ENCODE results near the gene HLA-DQB2.
"Not testable (repeated sequence)": the region's sequence is repeated elsewhere in the genome, so short reads cannot be mapped to it uniquely, and the experiment has no call there.

The HLA-DQB2 gene

DNA sequence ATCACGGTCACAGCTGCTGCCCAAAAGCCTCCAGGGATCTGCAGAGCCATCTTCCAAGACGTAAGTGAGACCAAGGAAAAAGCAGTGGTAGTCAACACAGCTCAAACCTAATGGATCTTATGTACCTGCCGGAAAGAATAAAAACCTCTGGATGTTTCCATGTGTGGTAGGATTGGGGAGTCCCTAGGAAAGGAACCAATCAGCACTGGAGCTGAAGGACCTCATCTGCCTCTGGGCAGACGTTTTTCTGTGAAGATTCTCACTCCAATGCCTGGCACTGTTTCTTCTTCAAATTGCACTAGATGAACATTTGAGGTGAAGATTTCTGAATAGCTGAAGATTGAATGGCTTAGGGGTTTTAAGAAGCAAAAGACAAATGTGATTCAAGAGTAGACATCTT is at the start of gene HLA-DQB2:
Gene HLA-DQB2, minus strand, starts transcription at position 112 of the 400 bp plus-strand sequence. Its CDS starts 62 bp downstream, at position 50.
- DNase-seq (ENCODE audit: low read depth, low spot score), result no peak

DNA sequence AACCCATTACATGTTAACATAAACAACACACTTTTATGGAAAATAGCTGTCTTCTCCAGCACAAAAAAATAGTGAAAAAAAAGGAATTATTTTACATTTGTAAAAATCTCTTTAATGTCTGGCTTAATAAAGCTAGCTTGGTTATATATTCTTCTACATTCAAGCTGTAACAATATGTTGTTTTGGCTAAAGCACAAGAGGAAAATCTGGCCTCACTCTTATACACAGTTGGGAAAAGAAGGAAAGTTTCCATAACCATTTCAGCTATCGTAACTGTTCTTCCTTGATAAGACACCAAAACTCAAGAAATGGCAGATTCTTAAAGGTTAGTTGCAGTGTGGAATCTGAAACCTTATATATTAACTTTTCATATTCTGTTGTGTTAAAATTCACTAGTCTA is 45.8 kb upstream of the HLA-DQB2 start:
- no peak for DNase-seq (ENCODE audit: low read depth, low spot score)

DNA sequence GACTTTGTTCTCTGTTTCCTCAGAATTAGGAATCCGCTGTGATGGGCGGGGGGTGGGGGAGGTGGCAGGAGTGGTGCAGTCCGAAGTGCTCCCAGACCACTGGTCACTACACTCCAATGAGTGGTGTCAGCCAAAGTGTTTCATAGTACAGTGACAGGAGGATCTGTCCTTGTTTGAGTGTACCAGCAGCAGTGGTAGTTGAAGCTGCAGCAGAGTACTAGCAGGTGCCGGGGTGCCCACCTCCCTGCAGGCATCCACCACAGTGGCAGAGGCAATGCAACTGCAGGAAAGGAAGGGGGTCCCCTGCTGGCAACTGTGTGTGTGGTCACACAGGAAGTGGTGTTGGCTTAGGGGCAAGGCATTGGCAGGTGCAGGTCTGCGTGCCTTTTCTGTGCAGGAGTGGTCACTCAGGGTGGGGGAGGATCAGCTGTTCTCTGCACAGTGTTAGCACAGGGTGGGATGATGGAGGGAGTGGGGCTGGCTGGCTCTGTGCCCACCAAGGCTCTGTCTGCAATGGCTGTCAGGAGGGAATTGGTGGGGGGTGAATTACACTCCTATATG is 43.8 kb upstream of the HLA-DQB2 start:
- no peak for DNase-seq (ENCODE audit: low read depth, low spot score)

DNA sequence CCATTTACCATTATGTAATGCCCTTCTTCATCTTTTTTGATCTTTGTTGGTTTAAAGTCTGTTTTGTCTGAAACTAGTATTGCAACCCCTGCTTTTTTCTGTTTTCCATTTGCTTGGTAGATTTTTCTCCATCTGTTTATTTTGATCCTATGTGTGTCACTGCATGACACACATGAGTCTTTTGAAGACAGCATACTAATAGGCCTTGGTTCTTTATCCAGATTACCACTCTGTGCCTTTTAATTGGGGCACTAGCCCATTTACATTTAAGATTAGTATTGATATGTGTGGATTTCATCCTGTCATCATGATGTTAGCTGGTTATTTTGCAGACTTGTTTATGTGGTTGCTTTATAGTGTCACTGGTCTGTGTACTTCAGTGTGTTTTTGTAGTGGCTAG is 42.1 kb upstream of the HLA-DQB2 start:
- DNase-seq (ENCODE audit: low read depth, low spot score), result not testable (repeated sequence)

DNA sequence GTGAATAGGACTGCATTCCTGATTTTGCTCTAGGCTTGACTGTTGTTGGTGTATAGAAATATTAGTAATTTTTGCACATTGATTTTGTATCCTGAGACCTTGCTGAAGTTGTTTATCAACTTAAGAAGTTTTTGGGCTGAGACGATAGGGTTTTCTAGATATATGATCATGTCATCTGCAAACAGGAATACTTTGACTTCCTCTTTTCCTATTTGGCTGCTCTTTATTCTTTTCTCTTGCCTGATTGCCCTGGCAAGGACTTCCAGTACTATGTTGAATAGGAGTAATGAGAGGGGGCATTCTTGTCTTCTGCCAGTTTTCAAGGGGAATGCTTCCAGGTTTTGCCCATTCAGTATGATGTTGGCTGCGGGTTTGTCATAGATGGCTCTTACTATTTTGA is 40.1 kb upstream of the HLA-DQB2 start:
- DNase-seq (ENCODE audit: low read depth, low spot score), result no peak

DNA sequence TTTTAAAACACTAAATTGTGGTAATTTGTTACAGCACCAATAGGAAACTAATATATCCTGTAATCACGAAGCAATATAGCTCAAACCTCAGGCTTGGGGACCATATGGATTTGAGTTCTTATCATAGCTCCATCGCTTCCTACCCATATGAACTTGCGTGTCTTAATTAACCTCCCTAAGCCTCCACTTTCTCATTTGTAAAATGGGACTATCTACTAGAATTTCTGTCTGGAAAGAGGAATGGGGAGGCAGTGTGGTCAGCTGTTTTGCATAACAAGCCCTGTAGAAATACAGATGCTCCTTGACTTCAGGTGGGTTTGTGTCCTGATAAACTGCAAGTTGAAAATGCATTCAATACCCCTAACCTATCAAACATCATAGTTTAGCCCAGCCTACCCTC is 36.4 kb upstream of the HLA-DQB2 start:
- DNase-seq (ENCODE audit: low read depth, low spot score), result no peak

DNA sequence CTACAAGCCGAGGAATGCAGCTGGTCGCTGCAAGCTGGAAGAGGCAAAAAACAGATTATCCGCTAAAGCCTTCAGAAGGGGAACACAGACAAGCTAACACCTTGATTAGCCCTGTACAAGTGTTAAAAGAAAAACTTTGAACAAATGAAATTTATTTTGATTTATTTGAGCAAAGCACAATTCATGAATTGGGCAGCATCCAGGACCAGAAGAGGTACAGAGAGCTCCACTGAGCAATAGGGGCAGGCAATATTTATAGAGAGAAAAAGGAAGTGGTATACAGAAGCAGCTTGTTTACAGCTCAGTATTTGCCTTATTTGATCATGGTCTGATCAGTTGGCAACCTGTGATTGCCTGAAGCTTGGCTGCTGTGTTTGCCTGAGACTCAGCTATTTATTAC is 35.8 kb upstream of the HLA-DQB2 start:
- DNase-seq (ENCODE audit: low read depth, low spot score), result no peak

DNA sequence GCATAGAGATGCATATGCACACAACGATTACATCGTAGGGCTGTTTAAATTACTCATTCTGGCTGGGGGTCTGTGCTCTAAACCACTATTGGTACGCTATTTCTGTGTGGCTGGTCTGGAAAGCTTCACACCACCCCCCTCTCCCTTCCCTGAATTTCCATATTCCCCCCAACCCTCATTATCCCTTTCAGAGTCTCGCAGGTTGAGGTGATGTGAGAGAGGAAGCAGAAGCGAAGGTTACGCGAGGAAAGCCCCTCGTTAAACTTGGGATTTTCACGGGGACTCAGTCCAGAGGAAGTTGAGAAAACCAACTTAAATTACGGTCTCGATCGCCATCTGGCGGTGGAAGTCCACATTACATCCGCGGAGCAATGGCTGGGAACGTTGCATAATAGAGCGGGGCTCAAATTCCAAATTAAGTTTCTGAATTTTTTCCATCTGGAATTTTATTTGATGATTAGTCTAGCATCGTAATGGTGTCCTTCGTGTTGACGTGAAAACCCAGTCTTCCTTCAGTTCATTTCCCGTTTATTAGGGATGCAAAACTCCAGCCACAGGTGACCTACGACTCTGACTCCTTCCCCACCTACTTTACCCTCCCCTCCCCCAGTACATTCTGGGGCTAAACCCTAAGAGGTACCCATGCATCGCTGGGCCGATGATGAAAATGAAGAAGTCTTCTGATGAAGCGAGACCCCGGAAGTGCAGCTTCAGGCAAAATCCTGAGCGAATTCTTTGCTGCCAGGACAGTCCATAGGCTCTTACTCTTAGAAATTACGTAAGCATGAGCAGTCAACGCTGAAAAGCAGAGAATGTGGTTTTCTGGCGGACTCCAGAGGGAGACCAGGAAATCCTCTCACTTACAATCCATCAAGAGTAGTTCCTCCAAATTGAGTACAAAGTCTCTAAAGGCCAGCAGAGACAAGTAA is 33.8 kb upstream of the HLA-DQB2 start:
- DNase-seq (ENCODE audit: low read depth, low spot score), result no peak

DNA sequence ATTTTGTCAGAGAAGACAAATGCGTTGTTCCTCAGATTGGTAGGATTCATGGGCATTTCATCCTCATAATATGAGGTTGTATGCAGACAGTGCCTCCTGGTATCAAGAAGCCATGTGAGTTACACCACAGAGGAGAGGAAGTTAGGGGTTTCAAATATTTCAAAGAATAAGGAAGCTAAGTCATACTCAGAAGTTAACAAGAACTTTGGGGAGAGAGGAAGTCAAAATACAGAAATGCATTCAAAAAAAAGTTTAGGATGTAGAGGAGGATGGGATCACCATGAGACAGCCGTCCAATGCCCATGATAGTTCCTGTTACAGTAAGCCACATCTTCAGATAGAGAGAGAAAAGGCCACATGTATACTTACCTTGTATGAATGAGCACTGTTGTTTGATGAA is 31.2 kb upstream of the HLA-DQB2 start:
- DNase-seq (ENCODE audit: low read depth, low spot score), result no peak

DNA sequence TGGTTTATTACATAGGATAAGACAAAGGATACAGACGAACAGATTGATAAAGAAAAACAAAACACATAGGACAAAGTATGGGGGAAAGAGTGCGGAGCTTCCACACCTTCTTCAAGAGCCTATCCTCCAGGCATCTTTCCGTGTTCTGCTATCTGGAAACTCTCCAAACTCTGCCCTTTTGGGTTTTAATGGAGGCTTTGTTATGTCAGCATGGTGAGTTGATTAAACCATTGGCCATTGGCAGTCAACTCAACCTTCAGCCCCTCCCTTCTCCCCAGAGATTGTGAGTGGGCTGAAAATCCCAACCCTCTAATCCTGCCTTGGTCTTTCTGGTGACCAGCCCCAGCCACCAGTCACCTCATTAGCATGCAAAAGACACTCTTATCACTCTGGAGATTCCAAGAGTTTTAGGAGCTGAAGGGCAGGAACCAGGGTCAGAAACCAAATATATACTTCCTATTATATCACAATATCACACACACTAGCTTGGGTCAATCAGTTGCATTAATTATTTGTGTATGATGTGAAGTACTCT is 29.6 kb upstream of the HLA-DQB2 start:
- no peak for DNase-seq (ENCODE audit: low read depth, low spot score)

DNA sequence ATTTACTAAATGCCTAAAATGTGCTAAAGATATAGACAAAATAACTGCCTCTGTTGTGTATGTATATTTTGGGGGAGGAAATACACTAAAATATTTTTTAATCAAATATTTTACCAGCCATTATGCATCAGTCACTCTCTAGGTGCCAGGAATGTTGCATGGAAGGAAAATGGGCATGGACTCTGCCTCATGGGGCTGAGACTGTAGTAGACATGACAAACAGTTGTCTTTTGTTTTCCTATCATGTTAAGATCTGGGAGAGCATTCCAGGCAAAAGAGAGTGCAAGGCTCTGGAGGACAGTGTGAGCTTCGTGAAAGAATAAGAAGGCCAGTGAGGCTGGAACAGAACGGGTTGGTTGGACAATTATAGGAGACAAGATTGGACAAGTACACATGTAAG is 27.0 kb upstream of the HLA-DQB2 start:
- DNase-seq (ENCODE audit: low read depth, low spot score), result no peak

DNA sequence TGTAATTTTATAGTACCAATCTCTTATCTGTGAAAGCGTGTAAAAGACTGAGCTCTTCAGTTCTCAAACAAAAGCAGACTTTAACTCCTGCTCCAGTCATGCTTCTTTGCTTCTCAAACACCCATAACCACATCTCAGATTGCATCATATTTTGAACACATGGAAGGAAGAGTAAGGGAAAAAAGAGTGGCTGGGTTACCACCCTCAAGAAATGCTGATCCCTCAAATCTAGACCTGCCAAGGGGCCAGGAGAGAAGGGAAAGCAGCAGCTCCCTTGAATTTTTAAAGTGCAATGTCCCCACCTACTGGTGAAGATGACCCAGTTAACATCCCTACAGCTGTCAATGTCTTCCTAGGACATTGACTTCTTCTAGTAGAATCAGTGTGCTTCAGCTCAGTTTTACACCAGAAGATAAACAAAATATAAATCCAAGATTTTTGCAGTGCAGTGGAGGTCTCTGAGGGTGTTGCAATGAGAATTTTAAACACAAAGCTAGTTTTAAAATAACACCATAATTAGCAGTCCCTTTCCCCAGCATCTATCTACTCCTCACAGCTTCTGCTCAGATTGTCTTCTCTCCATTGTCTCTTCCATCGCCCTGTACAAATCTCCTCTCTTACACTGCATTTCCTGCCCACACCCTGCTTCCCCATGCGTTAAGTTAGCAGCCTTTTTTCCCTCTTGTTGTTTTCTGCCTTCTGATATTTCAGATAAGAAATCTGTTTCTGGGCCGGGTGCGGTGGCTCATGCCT is 22.6 kb upstream of the HLA-DQB2 start:
- no peak for DNase-seq (ENCODE audit: low read depth, low spot score)

DNA sequence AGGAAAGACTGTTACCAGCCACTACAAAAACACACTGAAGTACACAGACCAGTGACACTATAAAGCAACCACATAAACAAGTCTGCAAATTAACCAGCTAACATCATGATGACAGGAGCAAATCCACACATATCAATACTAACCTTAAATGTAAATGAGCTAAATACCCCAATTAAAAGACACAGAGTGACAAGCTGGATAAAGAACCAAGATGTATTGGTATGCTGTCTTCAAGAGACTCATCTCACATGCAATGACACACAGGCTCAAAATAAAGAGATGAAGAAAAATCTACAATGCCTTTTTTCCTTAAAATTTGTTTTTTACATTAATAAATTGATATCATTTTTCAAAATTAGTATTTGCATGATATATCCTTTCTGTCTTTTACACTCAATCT is 19.6 kb upstream of the HLA-DQB2 start:
- DNase-seq (ENCODE audit: low read depth, low spot score), result not testable (repeated sequence)

DNA sequence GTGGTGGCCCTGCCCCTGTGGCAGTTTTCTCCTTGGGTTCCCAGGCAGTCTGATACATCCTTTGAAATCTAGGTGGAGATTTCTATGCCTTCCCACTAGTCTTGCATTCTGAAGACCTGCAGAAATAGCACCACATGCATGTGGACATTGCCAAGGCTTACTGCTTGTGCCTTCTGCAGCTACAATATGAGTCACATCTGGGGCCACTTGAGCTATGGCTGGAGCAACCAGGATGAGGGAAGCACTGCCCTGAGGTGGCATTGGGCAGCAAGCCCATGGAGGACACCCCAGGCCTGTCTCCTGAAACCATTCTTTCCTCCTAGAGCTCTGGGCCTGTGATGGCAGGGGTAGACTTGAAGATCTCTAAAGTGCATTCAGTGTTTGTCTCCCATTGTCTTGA is 15.7 kb upstream of the HLA-DQB2 start:
- no peak for DNase-seq (ENCODE audit: low read depth, low spot score)

DNA sequence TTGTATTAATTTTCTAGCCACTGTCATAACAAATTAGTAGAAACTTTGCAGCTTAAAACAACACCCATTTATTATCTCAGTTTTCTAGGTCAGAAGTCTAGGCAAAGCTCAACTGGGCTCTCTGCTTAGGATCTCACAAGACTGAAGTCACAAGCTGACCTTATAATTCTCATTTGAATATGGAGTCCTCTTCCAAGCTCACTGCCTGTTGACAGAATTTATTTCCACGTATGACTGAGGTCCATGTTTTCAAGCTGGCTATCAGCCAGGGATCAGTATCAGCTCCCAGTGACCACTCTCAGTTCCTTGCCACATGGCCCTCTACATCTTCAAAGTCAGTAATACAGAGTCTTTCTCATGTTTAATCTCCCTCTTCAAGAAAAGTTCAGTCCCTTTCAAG is 11.7 kb upstream of the HLA-DQB2 start:
- DNase-seq (ENCODE audit: low read depth, low spot score), result no peak

DNA sequence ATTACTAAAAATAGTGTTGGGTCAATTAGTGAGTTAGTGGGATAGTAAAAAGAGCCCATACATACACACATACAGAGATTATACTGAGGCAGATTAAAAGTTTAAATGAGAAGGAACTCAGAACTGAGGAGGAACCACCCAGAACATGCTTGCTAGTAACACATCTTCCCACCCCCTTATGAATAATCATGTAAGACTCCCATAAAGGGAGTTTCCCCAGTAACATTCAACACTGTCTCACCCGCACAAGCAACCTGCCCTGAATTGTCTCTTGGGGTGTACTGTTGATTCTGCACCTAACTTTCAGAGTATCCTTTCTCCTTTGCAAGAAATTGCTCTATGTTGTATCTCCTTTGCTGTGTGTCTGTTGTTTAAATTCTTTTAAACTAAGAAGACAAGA is 11.1 kb upstream of the HLA-DQB2 start:
- DNase-seq (ENCODE audit: low read depth, low spot score), result no peak

DNA sequence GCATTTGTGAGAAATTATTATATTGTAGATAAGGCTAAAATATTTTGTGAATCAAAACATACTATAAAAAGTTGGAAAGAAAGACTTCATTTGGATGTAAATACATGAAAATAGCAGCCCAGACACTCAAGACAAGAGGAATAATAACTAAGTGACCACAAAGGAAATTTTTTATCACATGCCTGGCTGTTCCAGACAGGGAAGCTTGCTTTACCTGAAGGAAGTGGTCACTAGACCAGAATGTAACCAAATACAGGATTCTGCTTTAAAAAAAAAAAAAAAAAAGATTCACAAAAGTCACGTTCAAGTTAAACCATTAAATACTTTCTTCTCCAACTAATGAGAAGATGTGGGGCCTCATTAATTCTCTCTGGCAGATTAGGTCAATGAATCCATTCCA is 9.3 kb upstream of the HLA-DQB2 start:
- no peak for DNase-seq (ENCODE audit: low read depth, low spot score)

DNA sequence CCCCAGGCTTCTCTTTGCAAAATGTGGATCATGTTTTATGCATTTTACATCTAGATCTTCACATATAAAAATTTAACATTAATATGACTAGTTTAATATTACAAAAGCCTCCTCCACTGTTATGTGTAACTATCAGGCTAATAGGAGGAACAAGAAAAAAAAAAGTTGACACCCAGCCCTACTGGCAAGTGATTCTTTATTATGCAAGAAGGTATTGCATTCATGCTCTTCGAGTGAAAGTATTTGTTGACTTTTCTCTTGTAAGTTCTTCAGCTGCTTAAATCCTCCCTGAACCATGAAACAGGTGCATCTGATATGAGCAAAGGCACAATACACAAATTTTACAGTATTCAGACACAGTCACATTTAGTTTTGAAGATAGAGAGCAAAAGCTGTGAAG is 716 bp upstream of the HLA-DQB2 start:
- DNase-seq (ENCODE audit: low read depth, low spot score), result no peak

DNA sequence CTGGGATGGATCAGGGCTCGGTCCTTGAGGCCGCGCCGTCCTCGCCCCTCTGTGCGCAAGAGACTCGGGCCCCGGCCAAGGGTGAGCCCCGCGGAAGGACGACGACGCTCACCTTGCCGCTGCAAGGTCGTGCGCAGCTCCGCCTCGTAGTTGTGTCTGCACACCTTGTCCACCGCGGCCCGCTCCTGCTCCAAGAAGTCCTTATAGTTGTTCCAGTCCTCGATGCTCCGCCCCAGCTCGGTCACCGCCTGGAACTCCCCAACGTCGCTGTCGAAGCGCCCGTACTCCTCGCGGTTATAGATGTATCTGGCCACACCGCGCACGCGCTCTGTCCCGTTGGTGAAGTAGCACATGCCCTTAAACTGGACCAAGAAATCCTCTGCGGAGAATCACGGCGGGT is 1.8 kb downstream of the HLA-DQB2 start:
- no peak for DNase-seq (ENCODE audit: low read depth, low spot score)

DNA sequence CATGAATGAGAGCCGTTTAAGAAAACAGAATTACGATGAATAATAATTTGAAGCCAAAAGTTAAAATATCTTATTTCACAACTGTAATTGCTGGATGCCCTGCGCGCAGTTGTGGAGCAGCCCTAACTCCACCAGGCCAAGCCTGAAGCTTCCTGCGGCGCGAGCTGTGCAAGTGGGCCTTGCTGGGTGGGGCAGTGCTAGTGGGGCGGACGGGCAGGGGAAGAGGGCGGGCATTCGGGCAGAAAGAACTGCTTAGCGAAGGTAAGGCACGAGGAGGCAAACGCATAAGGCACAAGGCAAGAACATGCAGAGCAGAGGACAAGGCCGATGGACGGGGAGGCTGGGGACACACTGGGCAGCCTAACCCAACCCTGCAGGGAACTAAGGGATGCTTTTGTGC is 2.3 kb downstream of the HLA-DQB2 start:
- no peak for DNase-seq (ENCODE audit: low read depth, low spot score)

DNA sequence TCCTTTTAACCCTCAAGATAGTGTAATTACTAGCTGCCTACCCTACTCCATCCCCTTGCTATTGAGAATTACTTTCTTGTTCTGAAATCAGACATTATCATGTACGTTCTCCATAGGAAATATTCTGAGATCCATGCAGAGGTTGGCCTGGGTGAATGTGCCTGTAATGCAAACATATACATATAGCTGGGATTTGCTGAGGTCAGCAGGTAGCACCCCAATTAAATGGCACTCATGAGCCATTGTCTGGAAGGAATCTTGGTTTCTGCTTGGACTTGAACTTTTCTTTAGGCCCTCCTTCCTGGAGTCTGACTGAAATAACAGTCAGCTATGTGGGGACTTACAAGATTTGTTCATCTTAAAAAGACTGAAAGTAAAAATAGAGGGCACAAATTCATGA is 3.7 kb downstream of the HLA-DQB2 start:
- no peak for DNase-seq (ENCODE audit: low read depth, low spot score)

DNA sequence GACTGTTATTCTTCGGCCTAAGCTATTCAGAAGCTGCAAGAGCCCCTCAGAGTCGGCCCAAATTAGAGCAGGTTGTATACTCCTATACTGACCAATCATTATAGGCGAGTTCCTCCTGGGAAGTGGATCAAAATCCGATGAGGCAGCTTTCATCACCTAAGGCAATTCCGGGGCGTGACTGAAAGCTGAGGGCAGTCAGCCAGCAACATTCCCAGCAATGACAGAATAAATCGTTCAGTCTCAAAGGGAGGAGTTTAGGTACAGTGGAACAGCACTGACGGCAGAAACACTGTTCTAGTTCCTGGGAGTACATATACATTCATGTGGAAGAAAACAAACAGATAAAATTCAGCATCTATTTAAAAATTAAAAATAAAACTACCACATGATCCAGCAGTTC is 10.8 kb downstream of the HLA-DQB2 start:
- no peak for DNase-seq (ENCODE audit: low read depth, low spot score)

Data from brain pericyte (primary cell).